NT2/D1 (cell line): ENCODE results near the gene TRIM49D1.
"Not testable (repeated sequence)": the region's sequence is repeated elsewhere in the genome, so short reads cannot be mapped to it uniquely, and the experiment has no call there.

Source experiments
- SUZ12 ChIP-seq: IDR thresholded peaks from 2 replicates; pipeline ENCODE4 v1.6.1; 2011; ENCODE audit not compliant: insufficient read length, insufficient read depth; ENCODE audit errors: extremely low read depth
- YY1 ChIP-seq: IDR thresholded peaks from 2 replicates; pipeline ENCODE4 v1.6.1; 2011; ENCODE audit not compliant: insufficient read length, insufficient read depth
- ZNF274 ChIP-seq: IDR thresholded peaks from 2 replicates; pipeline ENCODE4 v1.6.1; 2011; ENCODE audit warnings: mild to moderate bottlenecking, low read depth, low read length

- TF ChIP-seq SUZ12, YY1, ZNF274: not testable (repeated sequence)
Measured at GRCh38 chr11:89872588-89872987, 49.5 kb downstream of the TRIM49D1 start.
